ENCODE results near the gene BEGAIN. TPM values are rescaled to one million over a fixed set of nuclear protein-coding genes. Genes with fewer than 3 reads are reported as not detected.

Gene BEGAIN
- total and polyA plus RNA-seq, 2 experiments from 2014 or later = 1.4 to 2.5 TPM

- Histone ChIP-seq H3K4me3 (no peak overlapping the region), H3K27ac (no peak overlapping the region), H3K4me2 (no peak overlapping the region), H2AFZ (no peak overlapping the region), H3K4me1 (ENCODE audit: insufficient read depth) (no peaks in the 10 kb centered on the region), H3K79me2 (no peaks in the 10 kb centered on the region), H3K27me3 (peaks cover 28% of the 10 kb centered on the region), H4K20me1 (ENCODE audit: insufficient read depth, poor library complexity, severe bottlenecking) (no peaks in the 10 kb centered on the region), H3K9me2 (replicated peaks; ENCODE audit: insufficient read depth) (no peaks in the 10 kb centered on the region), H3K36me3 (replicated peaks; ENCODE audit: insufficient read depth, low read depth) (no peaks in the 10 kb centered on the region), H3K9me3 (ENCODE audit: low read depth) (no peaks in the 10 kb centered on the region)
- DNase-seq (ENCODE audit: low spot score) = no peak
- WGBS (ENCODE audit: low lambda C conversion rate, missing lambda C conversion rate) = 74% methylated on average over 2 of the region's 2 CpGs
- no peak for TF ChIP-seq EZH2phosphoT487 (IDR thresholded peaks at IDR 0.05; ENCODE audit: low read depth, severe bottlenecking, unreplicated experiment)
- TF ChIP-seq CTCF (IDR thresholded peaks at IDR 0.05; ENCODE audit: poor library complexity) = no peak
- TF ChIP-seq EZH2 (IDR thresholded peaks at IDR 0.05; ENCODE audit: borderline replicate concordance) = no peak
Observed at GRCh38 chr14:100599981-100600380, 12.8 kb upstream of the BEGAIN start.

GRCh38 chr14:100594625-100594951 is 7.4 kb upstream of the BEGAIN start:
- Histone ChIP-seq H2AFZ (no peak overlapping the region), H3K4me3 (no peak overlapping the region), H3K4me2 (no peak overlapping the region), H3K36me3 (replicated peaks; ENCODE audit: insufficient read depth, low read depth) (no peaks in the 10 kb centered on the region), H4K20me1 (ENCODE audit: insufficient read depth, poor library complexity, severe bottlenecking) (no peaks in the 10 kb centered on the region), H3K79me2 (no peaks in the 10 kb centered on the region), H3K9me2 (replicated peaks; ENCODE audit: insufficient read depth) (no peaks in the 10 kb centered on the region), H3K9me3 (ENCODE audit: low read depth) (no peaks in the 10 kb centered on the region), H3K27me3 (peaks cover 25% of the 10 kb centered on the region), H3K4me1 (ENCODE audit: insufficient read depth) (no peaks in the 10 kb centered on the region), H3K27ac (no peak overlapping the region)
- DNase-seq (ENCODE audit: low spot score) = no peak
- TF ChIP-seq EZH2phosphoT487 (IDR thresholded peaks at IDR 0.05; ENCODE audit: low read depth, severe bottlenecking, unreplicated experiment) = no peak
- no peak for TF ChIP-seq EZH2 (IDR thresholded peaks at IDR 0.05; ENCODE audit: borderline replicate concordance)
- TF ChIP-seq CTCF (IDR thresholded peaks at IDR 0.05; ENCODE audit: poor library complexity) = no peak
- WGBS (ENCODE audit: low lambda C conversion rate, missing lambda C conversion rate) = 88% methylated on average over 5 of the region's 5 CpGs

GRCh38 chr14:100593751-100594624 is 6.8 kb upstream of the BEGAIN start:
- no peak for DNase-seq (ENCODE audit: low spot score)
- Histone ChIP-seq H3K9me3 (ENCODE audit: low read depth) (no peaks in the 10 kb centered on the region), H3K4me1 (ENCODE audit: insufficient read depth) (no peaks in the 10 kb centered on the region), H3K4me3 (no peak overlapping the region), H3K36me3 (replicated peaks; ENCODE audit: insufficient read depth, low read depth) (no peaks in the 10 kb centered on the region), H2AFZ (no peak overlapping the region), H3K79me2 (no peaks in the 10 kb centered on the region), H3K27ac (no peak overlapping the region), H3K4me2 (no peak overlapping the region), H4K20me1 (ENCODE audit: insufficient read depth, poor library complexity, severe bottlenecking) (no peaks in the 10 kb centered on the region), H3K9me2 (replicated peaks; ENCODE audit: insufficient read depth) (no peaks in the 10 kb centered on the region), H3K27me3 (peaks cover 19% of the 10 kb centered on the region)
- WGBS (ENCODE audit: low lambda C conversion rate, missing lambda C conversion rate) = 93% methylated on average over 27 of the region's 27 CpGs
- no peak for TF ChIP-seq EZH2phosphoT487 (IDR thresholded peaks at IDR 0.05; ENCODE audit: low read depth, severe bottlenecking, unreplicated experiment)
- no peak for TF ChIP-seq CTCF (IDR thresholded peaks at IDR 0.05; ENCODE audit: poor library complexity)
- TF ChIP-seq EZH2 (IDR thresholded peaks at IDR 0.05; ENCODE audit: borderline replicate concordance) = no peak

Measured in hepatocyte (in vitro differentiated cells).